Measurements from ENCODE around the gene SNTG2.

DNA sequence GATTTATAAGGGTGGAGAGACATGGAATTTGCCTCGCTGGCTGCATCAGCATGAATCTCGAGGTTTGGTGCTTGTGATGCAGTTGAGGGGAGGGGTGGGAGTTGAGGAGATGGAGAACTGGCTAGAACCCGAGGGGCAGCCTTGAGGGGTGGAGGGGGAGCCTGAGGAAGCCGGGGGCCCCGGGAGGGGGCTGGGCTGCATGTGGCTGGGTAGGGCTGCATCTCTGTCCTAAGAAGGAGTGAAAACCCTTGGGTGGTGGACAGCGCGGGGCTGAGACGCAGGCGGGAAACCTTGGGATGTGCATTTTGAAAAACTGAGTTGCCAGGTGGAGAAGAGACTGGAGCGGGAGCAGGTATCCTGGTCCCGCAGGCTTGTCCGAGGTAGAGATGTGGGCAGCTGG is 64.2 kb downstream of the SNTG2 start:
- TF ChIP-seq, protein P1, sequence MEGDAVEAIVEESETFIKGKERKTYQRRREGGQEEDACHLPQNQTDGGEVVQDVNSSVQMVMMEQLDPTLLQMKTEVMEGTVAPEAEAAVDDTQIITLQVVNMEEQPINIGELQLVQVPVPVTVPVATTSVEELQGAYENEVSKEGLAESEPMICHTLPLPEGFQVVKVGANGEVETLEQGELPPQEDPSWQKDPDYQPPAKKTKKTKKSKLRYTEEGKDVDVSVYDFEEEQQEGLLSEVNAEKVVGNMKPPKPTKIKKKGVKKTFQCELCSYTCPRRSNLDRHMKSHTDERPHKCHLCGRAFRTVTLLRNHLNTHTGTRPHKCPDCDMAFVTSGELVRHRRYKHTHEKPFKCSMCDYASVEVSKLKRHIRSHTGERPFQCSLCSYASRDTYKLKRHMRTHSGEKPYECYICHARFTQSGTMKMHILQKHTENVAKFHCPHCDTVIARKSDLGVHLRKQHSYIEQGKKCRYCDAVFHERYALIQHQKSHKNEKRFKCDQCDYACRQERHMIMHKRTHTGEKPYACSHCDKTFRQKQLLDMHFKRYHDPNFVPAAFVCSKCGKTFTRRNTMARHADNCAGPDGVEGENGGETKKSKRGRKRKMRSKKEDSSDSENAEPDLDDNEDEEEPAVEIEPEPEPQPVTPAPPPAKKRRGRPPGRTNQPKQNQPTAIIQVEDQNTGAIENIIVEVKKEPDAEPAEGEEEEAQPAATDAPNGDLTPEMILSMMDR (IDR thresholded peaks at IDR 0.05; ENCODE audit: low read depth, low read length, poor library complexity, severe bottlenecking), result no peak
- TF ChIP-seq EZH2phosphoT487 (IDR thresholded peaks at IDR 0.05; ENCODE audit: borderline replicate concordance, low read length), result no peak

Data from DOHH2 (cell line).